Hepatocyte (in vitro differentiated cells): ENCODE measurements around the gene C11orf98.
"Not testable (repeated sequence)": the region's sequence is repeated elsewhere in the genome, so short reads cannot be mapped to it uniquely, and the experiment has no call there.

Source experiments
- EZH2phosphoT487 ChIP-seq: fragments of 200-600 bp; sonication (generic); IDR thresholded peaks from one replicate; pipeline ENCODE4 v1.6.1; 2018; ENCODE audit warnings: antibody characterized with exemption, mild to moderate bottlenecking, low read depth, moderate library complexity; ENCODE audit not compliant: unreplicated experiment, severe bottlenecking
- TF ChIP-seq, protein P1 (sequence below): fragments of 200-600 bp; sonication (generic); IDR thresholded peaks from 2 replicates; pipeline ENCODE4 v1.5.1; 2016; ENCODE audit warnings: antibody characterized with exemption, mild to moderate bottlenecking; ENCODE audit not compliant: poor library complexity

DNA sequence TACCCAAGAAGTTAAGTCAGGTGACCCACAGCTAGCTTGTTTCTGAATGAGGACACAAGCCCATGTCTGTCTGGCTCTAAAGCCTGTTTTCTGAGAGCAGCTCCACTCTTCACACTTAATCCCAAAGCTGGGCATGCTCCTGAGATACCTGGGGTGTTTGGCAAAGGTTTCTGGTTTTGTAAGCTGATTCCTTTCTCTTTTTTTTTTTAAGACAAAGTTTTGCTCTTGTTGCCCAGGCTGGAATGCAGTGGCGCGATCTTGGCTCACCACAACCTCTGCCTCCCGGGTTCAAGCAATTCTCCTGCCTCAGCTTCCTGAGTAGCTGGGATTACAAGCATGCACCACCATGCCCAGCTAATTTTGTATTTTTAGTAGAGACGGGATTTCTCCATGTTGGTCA, 28.6 kb upstream of the C11orf98 start:
- not testable (repeated sequence) for TF ChIP-seq EZH2phosphoT487
- TF ChIP-seq, protein P1, sequence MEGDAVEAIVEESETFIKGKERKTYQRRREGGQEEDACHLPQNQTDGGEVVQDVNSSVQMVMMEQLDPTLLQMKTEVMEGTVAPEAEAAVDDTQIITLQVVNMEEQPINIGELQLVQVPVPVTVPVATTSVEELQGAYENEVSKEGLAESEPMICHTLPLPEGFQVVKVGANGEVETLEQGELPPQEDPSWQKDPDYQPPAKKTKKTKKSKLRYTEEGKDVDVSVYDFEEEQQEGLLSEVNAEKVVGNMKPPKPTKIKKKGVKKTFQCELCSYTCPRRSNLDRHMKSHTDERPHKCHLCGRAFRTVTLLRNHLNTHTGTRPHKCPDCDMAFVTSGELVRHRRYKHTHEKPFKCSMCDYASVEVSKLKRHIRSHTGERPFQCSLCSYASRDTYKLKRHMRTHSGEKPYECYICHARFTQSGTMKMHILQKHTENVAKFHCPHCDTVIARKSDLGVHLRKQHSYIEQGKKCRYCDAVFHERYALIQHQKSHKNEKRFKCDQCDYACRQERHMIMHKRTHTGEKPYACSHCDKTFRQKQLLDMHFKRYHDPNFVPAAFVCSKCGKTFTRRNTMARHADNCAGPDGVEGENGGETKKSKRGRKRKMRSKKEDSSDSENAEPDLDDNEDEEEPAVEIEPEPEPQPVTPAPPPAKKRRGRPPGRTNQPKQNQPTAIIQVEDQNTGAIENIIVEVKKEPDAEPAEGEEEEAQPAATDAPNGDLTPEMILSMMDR, result not testable (repeated sequence)
